Fibroblast of peridontal ligament (primary cell): Measurements from ENCODE around the gene ZNF365.
A peak's percentile ranks its signal among the peaks of the same experiment; 100 is the strongest.
"Not testable (repeated sequence)": the region's sequence is repeated elsewhere in the genome, so short reads cannot be mapped to it uniquely, and the experiment has no call there.

Experiments used
- DNase-seq: peaks from one replicate; pipeline ENCODE4 v3.0.0-alpha.2; 2010; ENCODE audit errors: extremely low read depth

The ZNF365 gene, protein sequence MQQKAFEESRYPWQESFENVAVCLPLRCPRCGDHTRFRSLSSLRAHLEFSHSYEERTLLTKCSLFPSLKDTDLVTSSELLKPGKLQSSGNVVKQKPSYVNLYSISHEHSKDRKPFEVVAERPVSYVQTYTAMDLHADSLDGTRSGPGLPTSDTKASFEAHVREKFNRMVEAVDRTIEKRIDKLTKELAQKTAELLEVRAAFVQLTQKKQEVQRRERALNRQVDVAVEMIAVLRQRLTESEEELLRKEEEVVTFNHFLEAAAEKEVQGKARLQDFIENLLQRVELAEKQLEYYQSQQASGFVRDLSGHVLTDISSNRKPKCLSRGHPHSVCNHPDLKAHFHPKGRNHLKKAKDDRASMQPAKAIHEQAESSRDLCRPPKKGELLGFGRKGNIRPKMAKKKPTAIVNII

DNA sequence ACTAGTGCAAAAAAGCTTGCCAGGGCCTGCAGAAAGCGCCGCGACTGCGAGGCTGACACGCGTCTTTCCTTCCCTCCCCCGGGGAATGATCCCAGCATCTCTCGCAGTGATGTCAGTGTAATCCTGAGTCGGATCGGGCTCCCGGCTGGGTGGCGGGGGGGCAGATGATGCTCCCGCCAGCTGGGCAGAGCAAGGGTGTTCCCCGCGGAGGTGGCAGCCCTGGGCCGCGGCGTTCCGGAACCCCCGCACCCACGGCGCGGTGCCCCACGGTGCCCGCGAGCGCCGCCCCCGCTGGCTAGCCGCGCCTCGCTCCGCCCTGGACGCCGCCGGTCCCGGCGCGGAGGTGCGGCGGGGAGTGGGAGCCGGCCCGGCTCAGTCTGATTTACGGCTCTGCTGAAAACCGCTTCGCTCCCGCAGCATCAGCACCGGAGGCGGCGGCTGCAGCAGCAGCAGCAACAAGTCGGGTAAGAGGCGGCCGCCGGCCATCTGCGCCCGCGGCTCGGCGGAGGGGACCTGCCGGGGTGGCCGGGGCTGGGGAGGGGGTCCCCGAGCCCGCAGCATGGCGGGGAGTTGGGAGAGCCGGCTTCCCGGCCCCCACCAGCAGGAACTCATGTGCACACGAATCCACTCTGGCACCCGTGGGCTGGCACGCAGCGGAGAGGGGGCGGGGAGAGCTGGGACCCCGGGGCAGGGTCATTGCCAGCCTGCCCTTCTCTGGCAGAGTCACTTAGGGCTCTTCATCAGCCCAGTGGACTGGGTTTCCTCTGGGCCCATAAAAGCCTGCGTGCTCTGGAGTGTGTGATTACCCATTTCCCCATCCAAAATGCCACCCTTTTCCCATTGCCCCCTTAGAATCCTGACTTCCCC lies at the start of gene ZNF365:
TSS of gene ZNF365 (plus strand) at position 375 of the 867 bp plus-strand sequence. CDS start 1,825 bp downstream, outside the sequence.
- no peak for DNase-seq

DNA sequence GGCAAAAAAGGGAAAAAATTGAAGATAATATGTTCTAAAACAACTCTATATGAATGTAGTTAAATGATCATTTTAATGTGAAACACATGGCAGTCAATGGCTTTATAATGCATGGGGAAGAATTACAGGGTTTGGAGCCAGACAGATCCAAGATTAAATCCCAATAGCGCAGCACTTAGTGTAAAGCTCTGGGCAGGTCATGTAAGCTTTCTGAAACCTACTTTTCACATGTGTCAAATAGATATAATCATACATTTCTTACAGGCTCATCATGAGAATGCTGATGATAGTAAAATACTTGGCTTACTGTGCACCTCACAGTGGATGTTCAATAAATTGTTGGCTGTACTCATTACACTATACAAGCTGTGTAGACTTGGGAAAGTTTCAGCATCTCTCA lies 48.0 kb upstream of the ZNF365 start:
- DNase-seq, result no peak

DNA sequence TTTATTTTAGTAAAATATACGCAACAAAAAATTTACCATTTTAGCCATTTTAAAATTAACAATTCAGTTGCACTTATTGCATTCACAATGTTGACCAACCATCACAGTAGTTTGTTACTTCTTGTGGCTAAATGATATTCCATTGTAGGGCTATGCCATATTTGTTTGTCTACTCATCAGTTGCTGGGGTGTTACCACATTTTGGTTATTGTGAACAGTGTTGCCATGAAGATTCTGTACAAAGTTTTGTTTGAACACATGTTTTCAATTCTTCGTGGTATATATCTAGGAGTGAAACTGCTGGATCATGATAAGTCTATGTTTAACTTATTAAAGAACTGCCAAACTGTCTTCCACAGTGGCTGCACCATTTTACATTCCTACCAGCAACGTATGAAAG lies 46.3 kb upstream of the ZNF365 start:
- peak; percentile 86 for DNase-seq

- no peak for DNase-seq
These were observed 44.0 kb upstream of the ZNF365 start for GRCh38 chr10:62330213-62330612.

- DNase-seq, result no peak
These were observed 41.8 kb upstream of the ZNF365 start for GRCh38 chr10:62332406-62332805.

DNA sequence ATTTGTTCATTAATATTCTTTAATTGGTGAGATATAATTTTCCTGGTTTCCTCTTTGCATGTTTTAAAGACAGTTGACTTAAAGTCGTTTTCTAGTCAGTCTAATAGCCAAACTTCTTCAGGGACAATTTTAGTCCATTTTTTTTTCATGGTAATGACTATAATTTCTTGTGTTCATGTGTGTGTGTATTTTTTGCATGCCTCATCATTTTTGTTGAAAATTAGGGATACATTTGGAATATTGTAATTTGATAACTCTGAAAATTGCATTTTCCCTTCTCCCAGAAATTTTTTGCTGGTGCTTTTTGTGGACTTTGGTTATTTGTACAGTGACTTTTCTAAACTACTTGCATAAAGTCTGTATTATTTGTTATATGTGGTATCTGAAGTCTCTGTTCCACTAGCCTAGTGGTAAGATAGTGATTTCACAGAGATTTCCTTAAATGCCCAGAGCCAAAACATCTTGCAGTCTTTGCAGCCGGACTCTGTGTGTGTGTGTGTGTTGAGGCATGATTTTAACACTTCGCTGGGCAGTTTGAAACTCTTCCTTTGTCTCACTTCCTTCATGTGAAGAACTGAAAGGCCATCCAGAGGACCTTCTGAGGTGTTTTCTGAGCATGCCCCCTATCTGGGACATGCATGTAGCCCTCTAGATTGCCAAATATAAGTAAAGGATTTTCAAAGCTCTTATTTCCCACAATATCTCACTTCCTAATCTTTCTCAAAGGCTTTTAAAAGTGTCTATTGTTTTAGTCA lies 40.9 kb upstream of the ZNF365 start:
- DNase-seq, result no peak

- DNase-seq, result no peak
These were observed 40.0 kb upstream of the ZNF365 start for GRCh38 chr10:62333988-62334682.

- no peak for DNase-seq
These were observed 38.8 kb upstream of the ZNF365 start for GRCh38 chr10:62335326-62335725.

DNA sequence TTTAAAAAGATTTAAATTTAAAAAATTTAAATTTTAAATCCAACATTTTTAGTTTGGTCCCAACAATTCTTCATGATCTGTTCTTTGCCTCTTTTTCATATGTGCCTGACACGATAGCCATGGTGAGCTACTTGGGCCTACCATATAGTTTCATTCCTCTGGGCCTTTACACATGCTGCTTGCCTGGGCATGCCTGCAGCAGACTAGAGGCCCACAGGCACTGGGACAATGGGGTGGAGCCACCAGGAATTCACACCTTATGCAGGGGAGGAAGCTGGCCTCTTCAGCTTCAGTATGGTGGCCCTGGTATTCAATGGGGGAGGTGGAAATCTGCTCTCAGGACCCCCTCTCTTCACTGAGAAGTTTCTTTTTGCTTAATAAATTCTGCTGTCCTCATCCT lies 37.8 kb upstream of the ZNF365 start:
- DNase-seq, result no peak

DNA sequence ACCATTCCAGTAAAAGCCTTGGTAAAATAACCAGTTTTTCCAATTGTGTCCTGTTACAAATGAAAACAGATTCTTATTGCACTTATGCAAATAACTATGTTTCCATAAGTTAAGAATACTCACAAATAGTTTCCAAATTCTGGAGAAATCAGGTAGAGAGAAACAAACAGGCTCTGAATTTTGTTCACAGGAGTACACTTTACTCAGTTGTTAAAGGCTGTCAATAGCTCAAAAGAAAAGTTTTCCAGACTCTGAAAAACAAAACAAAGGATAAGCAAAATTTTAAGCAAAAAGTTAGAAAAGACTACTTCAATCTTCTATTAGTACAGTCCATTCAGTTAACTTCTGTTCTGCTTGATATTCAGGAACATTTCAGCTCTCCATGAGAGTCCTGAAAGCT lies 32.8 kb upstream of the ZNF365 start:
- no peak for DNase-seq

DNA sequence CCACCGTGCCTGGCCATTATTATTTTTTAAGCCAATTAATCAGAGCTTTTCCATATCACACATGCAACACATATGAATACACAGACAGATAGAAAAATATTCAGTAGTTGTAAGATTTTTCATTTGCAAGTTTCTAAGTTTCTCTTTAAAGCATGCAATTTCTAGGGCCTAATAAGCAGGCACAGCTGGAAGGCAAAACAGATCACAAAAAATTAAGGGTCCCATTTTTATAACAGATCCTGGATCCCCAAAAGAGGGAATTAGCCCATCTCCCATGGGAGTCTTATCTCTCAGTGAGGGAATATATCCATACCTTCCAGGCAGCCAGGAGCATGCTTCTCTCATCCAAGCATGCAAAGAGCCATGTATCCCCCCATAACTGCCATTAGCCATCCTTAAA lies 31.2 kb upstream of the ZNF365 start:
- no peak for DNase-seq

DNA sequence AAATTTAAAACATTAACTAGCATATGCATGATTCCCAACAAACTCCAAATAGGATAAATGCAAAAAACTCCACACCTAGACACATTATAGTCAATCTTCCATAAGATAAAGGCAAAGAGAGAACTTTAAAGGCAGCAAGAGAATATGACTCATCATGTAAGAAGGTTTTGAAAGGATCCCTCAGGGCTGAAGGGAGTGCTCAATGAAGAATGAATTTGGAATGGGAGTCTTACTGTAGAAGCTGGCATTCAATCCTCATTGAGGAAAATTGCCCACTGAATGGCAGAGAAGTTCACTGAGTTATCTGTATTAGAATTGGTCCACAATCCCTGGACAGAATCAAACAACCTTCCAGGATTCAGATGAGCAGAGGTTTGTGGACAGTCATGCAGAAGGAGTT lies 26.1 kb upstream of the ZNF365 start:
- DNase-seq, result no peak

- DNase-seq, result peak; percentile 56
These were observed 21.7 kb upstream of the ZNF365 start for GRCh38 chr10:62352356-62352970.

- DNase-seq, result peak; percentile 77
These were observed 19.3 kb upstream of the ZNF365 start for GRCh38 chr10:62354916-62355315.

- no peak for DNase-seq
These were observed 17.7 kb upstream of the ZNF365 start for GRCh38 chr10:62356447-62356846.

DNA sequence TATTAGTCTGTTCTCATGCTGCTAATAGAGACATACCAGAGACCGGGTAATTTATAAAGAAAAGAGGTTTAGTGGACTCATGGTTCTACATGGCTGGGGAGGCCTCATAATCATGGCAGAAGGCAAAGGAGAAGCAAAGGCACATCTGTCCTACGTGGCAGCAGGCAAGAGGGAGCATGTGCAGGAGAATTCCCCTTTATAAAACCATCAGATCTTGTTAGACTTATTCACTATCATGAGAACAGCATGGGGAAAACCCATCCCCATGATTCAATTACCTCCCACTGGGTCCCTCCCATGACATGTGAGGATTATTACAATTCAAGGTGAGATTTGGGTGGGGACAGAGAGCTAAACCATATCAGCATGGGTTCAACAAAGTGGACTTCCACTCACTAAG lies 16.0 kb upstream of the ZNF365 start:
- not testable (repeated sequence) for DNase-seq

DNA sequence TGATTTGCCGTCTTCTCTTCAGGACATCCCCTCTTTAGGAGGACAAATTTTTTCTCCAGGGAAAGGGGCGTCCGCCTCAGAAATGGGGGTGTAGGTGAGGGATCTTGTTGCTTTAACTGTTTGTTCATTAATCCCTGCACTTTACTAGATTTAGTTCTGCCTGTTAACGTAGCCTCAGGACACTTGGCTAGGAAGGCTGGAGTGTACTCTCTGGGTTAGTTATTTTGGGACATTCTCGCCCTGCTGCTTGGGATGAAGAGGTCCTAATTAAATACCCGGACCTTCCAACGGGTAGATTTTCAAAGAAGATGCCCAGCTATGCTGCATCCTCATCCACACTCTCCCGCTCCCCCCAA lies 552 bp upstream of the ZNF365 start:
- no peak for DNase-seq

DNA sequence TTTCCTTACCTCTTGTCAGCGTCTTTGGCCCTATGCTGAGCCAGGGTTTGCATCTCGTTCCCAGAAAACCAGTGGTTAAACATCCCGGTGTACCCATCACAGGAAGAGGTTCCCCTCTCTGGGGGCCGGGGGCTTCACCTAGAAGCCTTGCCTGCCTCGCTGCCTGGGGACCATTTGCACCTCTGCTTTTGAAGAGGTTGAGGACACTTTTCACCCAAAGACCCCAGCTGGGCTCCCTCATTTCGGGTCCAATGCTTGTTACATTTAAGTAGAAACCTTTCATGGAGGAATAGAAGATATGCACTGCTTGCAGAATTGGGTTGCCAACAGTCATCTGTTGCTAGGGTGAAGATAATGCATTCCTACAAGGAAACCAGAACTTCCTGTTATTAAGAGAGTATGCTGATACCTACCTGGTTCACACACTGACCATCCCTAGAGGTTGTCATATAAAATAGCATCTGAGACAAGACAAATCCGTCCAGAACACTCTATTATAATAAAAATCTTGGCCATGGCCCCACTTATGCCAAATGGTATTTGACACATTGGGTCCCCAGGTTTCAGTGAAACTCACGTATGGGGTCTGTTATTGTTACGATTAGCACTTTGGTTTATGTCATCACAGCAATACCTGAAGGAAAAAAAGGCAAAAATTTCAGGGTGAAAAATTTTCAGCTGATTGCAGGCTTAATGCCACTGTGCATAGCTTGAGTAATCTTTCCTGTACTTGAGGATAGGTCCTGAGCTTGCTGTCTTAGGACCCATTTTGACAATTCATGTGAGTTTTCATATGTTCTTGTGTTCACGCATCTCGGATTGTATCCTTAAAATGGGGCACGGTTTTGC lies 917 bp downstream of the ZNF365 start:
- DNase-seq, result no peak

GRCh38 chr10:62376071-62377025 lies 2.2 kb downstream of the ZNF365 start:
- no peak for DNase-seq
